NCI-H1092 (cell line): ENCODE data around the gene DNAJC19.
"Not testable (repeated sequence)": the region's sequence is repeated elsewhere in the genome, so short reads cannot be mapped to it uniquely, and the experiment has no call there.

ENCODE experiments used
- DNase-seq: peaks from one replicate; lab custom pipeline; 2025; lab: John Stamatoyannopoulos, UW

The DNAJC19 gene

GRCh38 chr3:180989291-180990163 lies at the start of gene DNAJC19:
TSS of gene DNAJC19 (minus strand) at chr3:180989736. CDS start at chr3:180989602, 134 bp downstream.
- DNase-seq: peak; percentile 96

DNA sequence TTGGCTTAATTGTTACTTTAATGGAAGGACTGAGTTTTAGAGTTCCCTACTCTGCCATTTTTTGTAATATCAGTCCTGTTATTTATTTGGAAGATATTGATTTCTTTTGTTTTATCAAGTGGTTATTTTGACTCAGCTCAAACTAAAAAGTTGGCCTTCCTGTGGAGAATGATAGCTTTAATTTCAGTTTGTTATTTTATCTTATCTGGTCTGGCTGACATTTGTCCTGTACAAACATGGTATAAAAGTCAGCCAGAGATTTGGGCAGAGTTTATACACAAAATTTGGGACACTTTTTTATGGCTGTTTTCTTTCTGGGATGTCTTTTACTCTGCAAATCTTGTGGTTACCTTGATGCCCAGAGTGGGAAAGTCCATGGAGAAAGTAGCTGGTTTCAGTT lies 41.4 kb upstream of the DNAJC19 start:
- DNase-seq: no peak

DNA sequence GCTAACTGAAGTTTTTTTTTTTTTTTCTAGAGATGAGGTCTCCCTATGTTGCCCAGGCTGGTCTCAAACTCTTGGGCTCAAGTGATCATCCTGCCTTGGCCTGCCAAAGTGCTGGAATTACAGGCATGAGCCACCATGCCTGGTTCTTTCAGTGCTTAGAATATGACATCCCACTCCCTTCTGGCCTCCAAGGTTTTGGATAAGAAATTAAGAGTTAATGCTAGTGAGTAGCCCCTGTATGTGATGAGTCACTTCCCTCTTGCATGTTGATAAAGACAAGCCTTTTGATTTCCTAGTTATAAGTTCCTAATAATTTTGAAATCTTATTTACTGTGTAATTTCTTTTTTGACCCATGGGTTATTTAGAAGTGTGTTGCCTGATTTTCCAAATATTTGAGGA lies 35.7 kb upstream of the DNAJC19 start:
- DNase-seq: no peak

DNA sequence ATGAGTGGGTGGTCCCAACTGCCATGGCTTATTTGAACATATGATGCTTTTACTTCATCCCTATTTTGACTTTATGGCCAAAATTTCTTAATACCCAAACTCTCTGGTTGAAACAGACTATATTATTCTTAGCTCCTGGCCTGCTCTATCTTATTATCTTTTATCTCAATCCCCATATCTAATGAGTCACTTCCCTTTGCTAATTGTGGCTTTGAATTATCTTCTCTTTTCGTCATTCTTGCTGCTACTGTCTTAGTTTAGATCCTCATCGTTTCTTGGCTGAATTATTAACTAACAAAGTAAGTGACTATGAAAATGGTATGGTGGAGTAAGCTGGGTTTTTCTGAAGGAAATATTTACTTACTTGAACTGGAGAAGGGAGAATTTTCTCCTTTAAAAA lies 28.2 kb upstream of the DNAJC19 start:
- DNase-seq: no peak

DNA sequence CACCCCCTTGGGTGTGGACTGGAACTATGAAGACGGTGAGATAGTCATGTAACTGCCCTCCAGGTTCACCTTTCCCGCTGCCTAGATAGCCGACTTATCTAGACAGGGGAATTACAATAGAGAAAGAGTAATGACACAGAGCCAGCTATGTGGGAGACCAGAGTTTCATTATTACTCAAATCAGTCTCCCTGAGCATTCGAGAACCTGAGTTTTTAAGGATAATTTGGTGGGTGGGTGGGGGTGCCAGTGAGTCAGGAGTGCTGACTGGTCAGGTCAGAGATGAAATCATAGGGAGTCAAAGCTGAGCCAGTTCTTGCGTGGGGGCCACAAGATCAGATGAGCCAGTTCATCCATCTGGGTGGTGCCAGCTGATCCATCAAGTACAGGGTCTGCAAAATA lies 19.7 kb upstream of the DNAJC19 start:
- no peak for DNase-seq

DNA sequence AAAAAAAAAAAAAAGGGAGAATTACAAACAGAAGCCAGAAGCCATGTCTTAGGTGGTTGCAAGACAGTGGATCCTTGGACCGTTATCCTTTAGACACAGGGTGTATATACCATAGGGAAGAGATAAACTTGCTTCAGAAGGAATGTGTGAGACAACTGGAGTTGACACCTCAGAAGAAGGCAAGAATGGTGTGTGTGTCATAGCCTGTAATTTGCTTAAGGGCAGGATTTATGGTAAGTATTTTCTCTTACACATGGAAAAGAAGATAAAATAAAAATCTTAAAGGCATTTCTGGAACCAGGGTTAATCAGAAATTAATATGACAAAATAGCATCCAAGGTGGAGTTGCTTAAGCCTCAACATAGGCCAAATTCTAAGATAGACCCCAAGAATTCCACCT lies 19.3 kb upstream of the DNAJC19 start:
- no peak for DNase-seq

DNA sequence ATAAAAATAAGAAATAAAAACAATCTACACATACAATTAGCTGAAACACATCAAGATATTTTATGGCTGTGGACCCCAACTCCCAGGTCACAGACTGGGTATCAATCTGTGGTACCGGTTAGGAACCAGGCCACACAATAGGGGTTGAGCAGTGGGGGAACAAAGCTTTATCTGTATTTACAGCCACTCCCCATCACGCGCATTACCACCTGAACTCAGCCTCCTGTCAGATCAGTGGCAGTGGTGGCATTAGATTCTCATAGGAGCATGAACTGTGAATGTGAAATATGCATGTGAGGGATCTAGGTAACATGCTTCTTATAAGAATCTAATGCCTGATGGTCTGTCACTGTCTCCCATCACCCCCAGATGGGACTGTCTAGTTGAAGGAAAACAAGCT lies 17.7 kb upstream of the DNAJC19 start:
- DNase-seq: no peak

- DNase-seq: no peak
These were observed 17.0 kb upstream of the DNAJC19 start for GRCh38 chr3:181006541-181006940.

- not testable (repeated sequence) for DNase-seq
These were observed 13.9 kb upstream of the DNAJC19 start for GRCh38 chr3:181003469-181003868.

DNA sequence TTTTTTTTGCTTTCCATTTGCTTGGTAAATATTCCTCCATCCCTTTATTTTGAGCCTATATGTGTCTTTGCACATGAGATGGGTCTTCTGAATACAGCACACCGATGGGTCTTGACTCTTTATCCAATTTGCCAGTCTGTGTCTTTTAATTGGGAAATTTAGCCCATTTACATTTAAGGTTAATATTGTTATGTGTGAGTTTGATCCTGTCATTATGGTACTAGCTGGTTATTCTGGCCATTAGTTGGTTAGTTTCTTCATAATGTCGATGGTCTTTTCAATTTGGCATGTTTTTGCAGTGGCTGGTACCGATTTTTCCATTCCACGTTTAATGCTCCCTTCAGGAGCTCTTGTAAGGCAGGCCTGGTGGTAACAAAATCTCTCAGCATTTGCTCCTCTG lies 12.8 kb upstream of the DNAJC19 start:
- not testable (repeated sequence) for DNase-seq

- no peak for DNase-seq
These were observed 6.9 kb upstream of the DNAJC19 start for GRCh38 chr3:180996415-180996932.

GRCh38 chr3:180990505-180990904 lies 969 bp upstream of the DNAJC19 start:
- no peak for DNase-seq

DNA sequence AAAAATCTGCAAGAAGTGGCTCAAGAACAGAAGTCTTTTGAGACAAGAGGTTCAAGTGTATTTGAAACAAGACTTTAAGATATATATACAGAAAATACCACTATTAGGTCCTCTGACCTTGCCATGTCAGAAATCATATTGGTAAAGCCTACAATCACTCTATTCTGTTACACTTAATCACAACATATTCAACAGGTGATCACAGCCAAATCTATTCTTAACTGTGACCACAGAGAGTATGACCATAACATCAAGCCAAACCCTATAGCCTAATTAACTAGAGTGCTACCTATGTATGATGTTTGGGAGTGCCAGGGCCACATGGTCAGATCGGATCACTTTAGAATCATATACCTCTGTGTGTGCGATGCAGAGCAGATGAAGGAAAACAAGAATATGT lies 2.2 kb downstream of the DNAJC19 start:
- no peak for DNase-seq

DNA sequence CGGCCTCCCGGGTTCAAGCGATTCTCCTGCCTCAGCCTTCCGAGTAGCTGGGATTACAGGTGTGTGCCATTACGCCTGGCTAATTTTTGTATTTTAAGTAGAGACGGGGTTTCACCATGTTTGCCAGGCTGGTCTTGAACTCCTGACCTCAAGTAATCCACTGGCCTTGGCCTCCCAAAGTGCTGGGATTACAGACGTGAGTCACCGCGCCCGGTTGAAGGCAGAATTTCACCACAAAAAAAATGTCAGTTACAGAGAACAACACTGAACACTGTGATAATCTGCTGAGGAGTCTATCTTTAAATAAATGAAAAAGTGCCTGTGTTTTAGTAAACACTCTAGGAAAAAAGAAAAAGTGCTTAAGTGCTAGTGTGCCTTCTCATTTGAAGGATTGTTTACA lies 3.2 kb downstream of the DNAJC19 start:
- DNase-seq: not testable (repeated sequence)

DNA sequence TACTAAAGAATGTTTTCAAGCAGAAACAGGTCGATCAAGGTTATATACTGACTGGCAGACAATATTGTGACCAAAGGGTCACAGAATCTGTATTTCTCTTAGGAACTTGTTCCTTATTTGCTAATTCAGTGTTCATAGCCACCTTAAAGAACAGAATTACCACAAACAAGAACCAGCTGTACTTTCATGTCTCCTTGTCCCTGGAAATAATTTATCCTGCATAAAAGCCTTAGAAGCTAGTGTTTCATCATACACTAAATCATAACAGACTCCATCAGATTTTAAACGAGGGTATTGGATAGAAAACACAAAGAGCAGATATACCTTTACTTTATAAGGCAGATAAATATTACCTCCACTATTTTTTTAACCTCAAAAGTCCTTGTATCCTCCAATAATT lies 6.4 kb downstream of the DNAJC19 start:
- DNase-seq: no peak

DNA sequence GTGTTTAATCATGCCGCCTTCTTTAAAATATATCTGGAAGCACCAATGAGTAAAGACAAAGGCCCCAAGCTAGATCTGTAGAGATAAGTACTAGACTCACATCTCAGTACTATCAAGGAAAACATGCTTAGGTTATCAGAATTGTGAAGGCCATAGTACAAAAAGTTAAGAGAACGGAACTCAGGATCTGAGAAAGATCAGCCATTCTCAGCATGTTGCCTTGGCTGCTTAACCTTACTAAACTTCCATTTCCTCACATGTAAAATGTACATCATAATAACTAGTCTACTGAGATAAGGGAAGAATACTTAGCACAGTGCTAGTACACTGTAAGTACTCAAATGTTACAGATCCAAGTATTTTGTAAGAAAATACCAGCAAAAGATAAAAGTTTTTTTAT lies 7.6 kb downstream of the DNAJC19 start:
- no peak for DNase-seq

- DNase-seq: no peak
These were observed 8.9 kb downstream of the DNAJC19 start for GRCh38 chr3:180980611-180981010.

GRCh38 chr3:180979961-180980360 lies 9.6 kb downstream of the DNAJC19 start:
- DNase-seq: no peak

- no peak for DNase-seq
These were observed 12.0 kb downstream of the DNAJC19 start for GRCh38 chr3:180977498-180977897.

DNA sequence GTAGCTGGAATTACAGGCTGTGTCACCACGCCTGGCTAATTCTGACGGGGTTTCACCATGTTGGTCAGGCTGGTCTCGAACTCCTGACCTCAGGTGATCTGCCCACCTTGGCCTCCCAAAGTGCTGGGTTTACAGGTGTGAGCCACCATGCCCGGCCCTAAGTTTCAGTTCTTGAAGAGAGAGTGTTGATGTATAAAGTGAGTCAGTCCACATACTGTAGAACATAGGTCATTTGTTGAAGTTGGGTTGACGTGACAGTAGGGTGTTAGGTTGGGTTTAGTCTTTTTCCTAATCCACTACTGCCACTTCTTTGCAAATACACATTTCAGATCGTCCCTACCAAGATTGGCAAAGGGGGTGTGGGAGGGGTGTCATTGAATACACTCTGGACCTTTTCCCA lies 15.2 kb downstream of the DNAJC19 start:
- no peak for DNase-seq

DNA sequence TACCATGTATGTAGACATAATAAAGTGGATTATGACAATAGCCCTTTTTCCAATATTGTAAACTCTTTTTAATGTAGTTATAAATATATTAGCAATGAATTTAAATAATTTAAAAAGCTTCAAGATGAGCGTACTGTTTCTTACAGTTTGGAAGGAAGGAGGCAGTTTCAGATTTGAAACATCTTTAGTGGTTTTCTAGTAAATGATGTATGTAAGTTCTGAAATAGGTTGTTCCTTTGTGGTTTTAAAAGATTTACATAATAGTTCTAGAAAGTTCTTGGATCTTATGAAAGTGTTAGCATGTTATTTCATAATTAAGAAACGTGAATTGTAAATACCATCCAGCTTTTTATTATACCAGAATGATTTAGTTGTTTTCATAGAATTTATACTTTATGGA lies 16.0 kb downstream of the DNAJC19 start:
- no peak for DNase-seq

DNA sequence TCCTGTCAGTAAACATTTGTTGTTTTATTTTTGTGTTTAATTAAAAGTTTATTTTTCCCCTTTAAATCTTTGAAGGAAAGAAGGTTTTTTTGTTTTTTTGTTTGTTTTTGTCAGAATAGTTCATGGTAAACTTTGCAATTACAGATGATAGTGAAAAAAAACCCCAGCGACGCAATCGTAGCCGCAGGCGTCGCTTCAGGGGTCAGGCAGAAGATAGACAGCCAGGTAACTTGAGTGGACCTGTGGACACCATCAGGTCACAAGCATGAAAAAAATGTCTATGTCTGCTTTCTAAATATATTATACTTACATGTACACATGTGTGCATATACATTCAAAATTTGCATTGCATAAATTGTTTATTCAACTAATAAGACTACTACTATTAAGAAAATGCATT lies 18.6 kb downstream of the DNAJC19 start:
- no peak for DNase-seq

DNA sequence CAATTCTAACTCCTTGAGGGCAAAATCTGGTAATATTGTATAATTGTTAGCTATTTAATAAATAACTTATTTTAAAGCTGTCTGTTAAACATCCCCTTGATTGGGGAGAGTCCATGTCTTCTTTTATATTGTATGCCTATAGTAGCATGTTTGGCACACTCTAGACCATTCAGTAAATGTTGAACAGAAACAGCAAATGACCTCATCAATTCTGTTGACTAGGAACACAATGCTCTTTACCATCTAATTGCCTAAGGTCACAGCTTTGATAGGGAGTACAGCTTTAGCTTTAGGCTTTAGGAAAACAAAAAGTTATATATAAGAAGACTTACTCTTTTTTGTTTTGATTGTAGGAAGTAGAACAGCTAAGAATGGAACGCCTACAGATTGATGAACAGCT lies 27.0 kb downstream of the DNAJC19 start:
- DNase-seq: no peak

GRCh38 chr3:180961552-180961951 lies 28.0 kb downstream of the DNAJC19 start:
- DNase-seq: no peak
